8988T (cell line): Measurements from ENCODE around the gene PMP22.
"Not testable (repeated sequence)": the region's sequence is repeated elsewhere in the genome, so short reads cannot be mapped to it uniquely, and the experiment has no call there.

ENCODE experiments used
- DNase-seq: peaks from one replicate; pipeline ENCODE4 v3.0.0; 2011

PMP22 gene

DNA sequence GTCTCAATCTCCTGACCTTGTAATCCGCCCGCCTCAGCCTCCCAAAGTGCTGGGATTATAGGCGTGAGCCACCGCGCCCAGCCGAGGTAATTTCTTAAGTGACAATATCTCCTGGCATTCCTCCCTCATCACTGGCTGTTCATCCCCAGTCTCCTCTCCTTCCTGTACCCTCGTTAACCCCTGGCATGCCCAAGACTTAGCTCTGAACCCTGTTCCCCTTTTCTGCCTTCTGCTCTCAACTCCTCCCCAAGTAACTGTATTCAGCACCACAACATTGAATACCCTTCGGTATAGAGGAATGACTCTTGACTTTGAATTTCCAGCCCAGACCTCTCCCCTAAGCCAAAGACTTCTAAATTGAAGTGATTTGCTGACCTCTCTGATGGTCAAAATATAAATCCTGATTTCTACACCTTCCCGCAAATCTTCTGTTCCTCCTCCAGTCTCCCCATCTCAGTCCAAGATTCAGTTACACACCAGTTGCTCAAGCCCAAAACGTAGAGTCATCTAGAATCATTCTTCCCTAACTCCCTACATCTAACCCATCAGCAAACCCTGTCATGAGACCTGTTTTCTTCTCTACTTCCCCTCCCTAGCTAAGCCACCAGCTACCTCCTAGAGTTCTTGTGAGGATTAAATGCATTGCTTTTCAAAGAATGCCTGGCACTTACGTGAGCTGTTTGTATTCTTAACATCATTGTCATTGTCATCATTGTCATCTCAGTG lies 14.8 kb downstream of the PMP22 start:
- DNase-seq, result no peak

DNA sequence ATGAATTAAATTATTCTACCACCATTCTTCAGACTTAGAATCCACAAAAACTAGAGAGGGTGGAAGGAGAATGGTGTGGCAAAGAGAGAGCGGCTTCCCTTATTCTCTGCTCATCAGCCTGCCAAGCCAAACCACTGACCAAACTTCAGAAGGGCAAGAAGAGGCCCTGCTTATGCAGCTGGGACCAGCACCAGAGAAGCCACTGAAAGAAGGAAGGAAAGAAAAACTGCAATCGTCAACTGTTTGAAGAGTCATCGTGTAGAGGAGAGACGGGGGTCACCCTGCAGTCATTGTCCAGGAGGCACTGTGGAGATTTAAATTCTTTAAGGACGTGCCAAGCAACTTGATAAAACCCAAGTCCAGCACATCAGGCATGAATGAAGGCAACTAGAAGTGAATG lies 15.6 kb downstream of the PMP22 start:
- DNase-seq, result no peak

DNA sequence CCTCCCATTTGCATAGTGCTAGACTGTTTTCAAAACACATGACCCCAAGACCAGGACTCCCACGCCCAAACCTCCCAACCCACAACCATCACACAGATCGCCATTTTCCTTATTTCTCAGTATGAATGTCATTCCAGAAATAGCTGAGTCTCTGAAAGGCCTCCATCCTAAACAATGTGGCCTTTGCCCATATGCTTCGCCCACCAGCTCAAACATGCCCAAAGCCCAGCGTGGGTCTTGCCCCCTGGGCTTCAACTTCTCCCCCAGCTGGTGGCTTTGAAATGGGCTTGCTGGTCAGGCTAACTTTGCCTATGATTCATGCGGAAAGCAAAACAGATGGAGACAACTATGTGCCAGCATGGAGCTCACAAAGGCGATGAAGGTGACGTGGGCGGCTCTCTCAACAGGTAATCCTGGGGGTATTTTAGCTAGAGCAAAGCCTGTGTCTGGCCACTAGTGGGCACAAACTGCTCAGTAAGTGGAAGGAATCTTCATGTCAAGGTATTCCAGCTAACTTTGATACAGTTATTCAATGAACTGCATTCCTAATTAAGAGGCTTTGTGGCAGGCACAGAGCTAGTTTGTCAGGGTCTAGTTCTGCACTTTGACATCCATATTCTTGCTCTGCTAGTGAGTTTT lies 17.1 kb downstream of the PMP22 start:
- DNase-seq, result no peak

DNA sequence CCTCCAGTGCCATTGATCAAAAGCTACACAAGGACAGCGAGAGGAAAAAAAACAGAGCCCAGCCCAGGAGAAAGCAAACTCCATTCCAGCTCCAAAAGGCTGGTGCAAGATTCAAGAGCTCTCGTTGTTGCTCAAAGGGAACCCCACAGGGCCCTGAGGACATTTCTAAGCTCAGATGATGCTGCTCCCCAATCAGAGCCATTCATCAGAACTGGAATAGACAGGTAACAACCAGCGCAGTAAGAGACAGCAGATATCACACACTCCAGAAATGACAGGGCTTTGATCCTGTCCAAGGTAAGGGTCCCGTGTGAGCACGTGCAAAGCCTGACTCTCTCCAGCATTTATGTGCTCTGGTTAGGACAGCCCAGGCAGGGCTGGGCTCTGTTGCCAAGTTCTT lies 20.1 kb downstream of the PMP22 start:
- DNase-seq, result no peak

DNA sequence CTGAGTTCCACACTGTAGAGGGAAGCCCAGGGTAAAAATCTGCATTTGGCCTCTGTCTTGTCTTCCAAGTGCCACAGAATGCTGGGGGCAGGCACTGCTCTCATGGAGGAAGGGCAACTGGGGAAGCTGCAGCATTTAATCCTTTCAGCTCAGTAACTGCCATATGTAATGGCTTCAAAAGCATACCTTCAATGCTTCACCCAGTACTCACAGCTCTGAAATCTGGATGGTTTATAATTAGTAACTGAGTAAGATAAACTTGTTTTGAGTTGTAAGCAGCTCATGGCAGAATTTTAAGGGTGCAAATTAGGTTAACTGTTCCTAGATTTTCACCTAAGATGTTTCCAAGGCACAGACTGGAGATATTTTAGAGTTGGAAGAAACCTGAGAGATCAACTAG lies 24.5 kb downstream of the PMP22 start:
- no peak for DNase-seq

DNA sequence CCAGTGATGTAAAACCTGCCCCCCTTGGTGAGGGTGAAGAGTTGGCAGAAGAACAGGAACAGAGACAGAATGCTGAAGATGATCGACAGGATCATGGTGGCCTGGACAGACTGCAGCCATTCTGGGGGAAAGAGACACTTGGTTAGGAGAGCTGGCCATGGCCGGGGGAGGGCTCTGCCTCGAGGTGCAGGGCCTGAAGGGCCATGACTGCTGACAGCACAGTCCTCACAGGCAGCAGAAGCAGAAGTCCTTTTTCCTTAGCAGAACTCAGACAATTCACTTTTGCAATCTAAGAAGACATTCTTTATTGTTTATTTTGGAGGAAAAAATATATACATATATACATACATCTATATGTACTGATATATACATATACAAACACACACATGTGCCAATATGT lies 25.6 kb downstream of the PMP22 start:
- DNase-seq, result no peak

DNA sequence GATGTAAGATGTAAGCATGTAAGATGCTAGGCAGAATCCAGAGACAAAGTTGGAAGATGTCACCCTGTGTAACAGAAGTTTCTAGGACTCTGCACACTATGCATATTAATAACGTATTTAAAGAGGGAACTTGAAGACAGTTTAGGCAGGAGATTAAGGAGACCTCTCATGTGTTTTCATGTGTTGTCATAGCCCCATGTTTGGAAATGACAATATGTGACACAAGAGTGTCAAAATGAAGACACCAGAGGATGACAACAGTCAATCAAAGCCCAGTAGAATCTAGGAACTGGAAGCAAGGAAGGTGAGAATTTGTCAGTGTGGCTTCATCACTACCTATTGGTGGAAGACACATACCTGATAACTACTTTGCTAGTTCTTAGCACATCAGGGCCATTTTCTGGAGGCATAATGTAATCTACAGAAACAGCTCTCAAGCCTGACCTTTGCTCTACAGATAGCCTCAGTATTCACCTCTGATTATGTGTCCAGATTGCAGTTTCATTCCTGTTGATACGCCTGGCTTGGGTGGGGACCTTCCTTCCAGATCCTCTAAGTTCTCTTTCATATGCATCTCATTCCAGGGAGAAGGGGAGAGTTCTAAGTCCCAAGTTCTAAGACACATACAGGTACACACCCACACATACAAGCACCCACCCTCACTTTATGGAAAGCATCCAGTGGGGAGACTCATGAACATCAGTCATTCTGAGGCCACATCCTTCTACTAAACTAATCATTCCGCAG lies 26.3 kb downstream of the PMP22 start:
- no peak for DNase-seq

DNA sequence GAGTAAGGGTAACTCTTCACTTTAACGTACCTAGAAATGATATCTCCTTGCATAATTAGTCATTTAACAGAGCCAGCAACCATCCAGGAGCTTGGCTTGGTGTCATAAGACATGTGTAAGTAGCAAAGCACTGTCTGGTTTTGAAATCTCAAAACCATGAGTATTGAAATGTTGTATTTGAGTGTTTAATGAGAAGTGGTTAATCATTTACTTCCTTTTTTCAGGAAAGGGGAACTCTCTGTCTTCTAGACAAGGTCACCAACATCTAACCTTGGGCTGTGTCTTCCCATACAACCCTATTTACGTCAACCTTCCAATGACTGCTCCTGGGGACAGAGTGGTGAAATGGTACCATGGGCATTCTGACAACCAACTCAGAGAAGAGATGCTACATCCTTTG lies 27.1 kb downstream of the PMP22 start:
- DNase-seq, result no peak

DNA sequence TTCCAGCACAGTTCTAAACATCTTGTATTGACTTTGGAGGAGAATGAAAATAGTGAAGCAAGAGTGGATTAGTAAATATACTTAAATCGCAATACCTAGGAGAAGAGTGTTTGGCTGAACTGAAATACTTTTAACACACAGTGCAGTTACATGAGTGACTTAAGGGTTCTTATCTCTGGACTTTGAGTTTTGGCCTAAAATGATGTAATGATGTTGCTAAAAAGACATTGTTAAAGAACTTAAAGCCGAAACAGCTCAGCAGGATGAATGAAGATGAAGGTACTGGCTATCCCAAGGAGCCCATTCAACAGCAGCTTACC lies 28.1 kb downstream of the PMP22 start:
- DNase-seq, result no peak

DNA sequence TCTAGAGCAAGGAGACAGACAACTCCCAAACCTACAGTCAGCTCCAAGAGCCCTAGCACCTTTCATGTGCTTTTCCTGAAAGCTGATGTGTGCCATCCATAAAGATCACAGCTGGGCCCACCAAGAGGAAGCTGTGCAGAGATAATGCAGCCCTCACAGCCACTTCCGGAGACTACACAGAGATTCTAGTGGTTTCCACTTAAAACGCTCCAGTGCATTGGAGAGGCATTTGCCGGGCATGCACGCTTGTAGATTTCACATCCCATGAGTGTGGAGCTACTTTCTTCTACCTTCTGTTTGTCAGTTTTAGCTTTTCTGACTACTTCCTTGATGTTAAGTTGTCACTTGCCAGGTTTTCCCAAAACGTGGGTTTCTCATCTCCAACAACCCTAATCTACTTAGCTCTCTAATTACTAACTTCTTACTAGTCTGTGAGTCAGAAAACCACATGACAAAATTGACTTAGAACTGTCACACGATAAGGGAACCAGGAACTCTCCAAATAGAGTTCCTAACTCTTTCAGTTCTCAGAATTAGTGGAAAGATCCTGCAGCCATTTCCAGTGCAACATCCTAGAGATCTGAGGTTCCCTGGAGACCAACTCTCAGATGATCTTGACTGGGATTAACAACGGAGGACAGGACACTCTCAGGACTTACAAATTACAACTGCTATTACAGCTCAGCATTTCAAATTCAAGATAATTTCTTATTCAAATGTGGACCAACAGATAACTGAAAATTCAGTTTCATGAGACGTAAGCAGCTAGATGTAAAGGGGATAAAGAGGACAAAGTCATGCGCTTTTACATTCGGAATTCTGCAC lies 28.6 kb downstream of the PMP22 start:
- no peak for DNase-seq

DNA sequence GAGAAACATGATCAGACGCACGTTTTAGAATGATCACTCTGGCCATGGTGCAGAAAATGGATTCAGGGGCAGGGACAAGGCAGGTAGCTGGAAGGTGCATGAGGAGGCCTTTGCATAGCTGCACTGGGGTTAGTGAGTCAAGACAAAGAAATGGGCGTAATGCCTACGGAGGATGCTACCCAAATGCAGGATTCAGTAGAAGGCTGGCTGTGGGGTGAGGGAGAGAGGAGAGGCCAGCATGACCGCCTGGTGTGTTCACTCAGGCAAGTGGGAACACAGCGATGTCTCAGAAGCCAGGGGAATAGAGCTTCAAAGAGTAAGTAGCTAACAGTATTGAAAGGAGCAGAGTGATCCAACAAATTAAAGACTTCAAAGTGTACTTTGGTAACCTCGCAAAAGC lies 31.2 kb downstream of the PMP22 start:
- no peak for DNase-seq

DNA sequence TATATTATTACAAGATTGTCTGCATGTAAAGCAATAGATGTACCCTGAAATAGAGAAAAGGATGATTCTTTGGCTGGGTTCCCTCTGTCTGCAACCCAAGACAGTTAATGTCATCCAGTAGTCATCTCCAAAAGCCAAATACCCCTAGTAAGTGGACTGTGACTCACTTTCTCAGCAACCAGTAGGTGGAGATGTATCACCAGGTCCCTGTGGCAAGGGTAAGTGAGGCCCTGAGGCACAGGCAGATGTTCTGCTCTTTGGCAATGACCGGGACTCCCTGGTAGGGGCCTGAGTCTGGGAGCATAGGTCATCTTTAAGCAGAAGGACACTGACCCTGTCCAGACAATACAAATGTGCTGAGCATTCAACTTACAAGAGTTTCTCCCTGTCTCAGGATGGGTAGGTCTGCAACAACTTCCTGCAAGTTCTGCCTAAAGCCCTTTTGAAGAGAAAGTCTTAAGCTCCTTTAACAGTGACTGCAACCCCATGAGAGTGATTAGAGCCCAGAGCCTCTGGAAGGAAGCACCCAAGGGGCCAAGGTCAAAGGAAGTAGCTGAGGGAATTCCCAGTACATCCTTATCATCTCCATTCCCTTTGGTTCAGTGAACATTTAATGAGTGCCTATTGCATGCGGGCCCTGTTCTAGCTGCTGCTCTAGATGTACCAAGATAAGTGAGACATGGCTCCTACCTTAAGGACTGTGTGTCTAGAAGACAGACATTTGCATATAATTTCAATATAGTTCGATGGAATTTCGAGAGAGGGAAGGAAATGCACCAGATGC lies 31.9 kb downstream of the PMP22 start:
- peak; percentile 42 for DNase-seq

DNA sequence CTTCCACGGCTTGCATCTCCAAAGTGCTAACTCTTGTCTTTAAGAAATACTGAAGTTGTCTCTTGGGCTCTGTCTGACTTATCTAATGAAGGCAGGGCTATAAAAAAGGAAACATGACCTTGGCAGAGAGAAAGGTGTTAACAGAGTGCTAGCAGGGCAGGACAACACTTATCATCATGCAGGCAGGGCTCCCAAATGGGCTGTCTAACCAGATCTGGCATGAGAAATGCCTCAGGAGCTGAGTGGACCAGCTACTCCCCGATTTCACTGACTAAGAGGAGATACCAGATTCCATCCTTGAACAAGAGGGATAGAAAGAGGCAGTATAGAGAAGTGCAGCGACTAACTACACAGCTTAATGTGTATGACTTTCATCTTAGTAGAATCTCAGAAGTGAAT lies 32.6 kb downstream of the PMP22 start:
- no peak for DNase-seq

DNA sequence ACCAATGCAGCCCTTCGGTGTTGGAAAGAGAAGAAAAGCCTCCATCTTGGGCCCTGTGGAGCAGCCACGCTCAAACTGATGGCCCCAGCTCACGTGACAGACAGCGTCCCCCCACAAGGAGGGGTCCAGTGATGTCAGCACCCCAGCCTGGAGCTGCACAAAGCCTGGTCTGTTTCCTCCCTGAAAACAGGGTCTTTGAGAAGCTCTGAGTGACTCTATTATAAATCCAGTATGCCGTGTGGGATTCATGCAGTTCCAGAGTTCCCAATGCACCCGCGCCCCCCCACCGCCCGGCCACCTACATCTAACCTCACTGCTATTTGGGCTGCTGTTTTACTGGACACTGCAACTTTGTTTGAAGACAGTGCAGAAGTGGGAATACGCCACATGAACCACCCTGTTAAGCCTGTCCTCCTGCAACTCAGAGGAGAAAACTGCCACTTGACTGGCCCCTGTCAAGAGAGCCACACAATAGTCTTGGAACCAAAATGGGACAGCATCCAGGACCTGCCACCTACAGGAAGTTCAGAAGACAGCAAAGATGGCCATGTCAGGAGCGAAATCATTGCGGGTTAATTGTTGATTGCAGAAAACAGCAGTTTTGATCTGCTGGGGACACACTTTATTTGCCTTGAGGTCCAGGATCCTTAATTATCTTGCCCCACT lies 33.1 kb downstream of the PMP22 start:
- no peak for DNase-seq

DNA sequence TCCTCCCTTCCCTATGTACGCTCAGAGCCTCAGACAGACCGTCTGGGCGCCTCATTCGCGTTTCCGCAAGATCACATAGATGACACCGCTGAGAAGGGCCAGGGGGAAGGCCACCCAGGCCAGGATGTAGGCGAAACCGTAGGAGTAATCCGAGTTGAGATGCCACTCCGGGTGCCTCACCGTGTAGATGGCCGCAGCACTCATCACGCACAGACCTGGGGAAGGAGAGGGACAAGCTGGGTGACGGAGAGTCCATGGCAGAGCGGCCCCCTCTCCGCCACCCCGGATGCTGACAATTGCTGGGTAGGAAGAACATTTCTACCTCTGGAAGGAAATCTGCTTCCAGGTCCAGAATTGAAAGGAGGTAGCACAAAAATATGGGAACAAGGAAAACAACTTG lies 34.3 kb downstream of the PMP22 start:
- DNase-seq, result no peak

DNA sequence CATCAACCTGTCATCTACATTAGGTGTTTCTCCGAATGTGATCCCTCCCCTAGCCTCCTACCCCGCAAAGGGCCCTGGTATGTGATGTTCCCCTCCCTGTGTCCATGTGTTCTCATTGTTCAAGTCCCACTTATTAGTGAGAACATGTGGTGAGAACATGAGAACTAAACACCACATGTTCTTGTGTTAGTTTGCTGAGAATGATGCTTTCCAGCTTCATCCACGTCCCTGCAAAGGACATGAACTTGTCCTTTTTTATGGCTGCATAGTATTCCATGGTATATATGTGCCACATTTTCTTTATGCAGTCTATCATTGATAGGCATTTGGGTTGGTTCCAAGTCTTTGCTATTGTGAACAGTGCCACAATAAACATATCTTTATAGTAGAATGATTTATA lies 43.3 kb downstream of the PMP22 start:
- not testable (repeated sequence) for DNase-seq

DNA sequence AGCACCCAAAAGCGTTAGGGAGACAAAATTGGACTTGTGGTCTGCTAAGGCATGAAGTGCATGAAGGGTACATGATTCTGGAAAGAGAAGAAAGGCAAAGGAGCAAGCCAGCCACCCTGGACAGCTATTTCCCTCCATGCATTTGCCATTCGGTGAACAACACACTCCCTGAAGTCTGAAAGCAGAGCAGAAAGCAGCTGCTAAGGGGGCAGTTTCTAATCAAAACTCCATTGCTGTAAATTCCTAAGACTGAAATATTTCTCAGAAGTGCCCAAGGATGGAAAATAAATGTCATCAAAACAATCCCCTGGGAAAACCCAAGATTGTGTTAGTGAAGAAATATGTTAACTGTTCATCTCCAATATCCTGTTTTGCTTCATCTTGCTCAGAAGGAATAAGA lies 44.3 kb downstream of the PMP22 start:
- no peak for DNase-seq

DNA sequence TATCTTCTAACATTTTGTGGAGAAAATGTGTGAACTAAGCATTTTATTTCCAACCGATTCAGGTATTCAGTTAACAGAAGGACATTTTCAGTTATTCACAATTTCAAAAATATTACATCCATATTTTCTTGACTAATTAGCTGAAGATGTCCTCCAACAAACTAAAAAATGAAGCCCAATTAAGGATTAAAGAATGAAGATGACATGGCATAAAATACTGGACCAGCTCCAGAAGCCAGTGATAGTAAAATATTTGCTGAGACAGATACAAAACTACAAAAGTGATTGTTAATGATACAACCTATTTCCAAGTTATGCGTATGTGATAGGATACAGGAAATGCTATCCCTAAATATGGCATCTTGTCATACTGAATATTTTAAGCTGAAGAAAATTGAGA lies 48.6 kb downstream of the PMP22 start:
- no peak for DNase-seq

DNA sequence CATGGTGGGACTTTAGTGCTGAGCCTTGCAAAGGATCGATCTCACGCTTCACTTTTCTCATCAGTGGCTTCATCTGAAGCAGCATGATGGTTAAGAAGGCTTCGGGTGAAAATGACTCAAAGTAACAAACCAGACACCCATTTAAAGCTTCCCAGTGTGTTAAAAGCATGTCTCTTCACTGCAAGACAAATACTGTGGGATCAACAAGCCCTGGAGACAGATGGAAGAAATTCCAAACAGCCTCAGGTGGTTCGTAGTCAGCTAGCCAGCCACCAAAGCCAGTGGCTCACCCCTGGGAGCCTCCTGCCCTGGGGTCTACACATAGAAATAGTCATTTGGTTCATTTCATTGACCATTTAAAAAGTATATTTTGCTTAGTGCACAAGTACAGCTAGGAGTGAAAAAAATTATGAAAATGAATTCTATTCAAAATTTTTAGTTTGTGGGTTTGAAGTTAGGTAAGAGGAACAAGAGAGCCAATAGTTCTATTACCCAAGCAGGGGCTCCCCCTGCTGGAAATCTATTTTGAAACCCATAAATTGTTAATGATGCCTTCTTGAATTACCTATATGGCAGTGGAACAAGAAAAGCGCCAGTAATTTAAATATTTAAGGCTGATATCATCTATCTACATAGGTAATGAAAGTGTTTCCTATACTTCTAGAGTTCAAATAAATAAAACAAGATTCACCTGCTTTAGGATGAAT lies 51.6 kb downstream of the PMP22 start:
- DNase-seq, result no peak

DNA sequence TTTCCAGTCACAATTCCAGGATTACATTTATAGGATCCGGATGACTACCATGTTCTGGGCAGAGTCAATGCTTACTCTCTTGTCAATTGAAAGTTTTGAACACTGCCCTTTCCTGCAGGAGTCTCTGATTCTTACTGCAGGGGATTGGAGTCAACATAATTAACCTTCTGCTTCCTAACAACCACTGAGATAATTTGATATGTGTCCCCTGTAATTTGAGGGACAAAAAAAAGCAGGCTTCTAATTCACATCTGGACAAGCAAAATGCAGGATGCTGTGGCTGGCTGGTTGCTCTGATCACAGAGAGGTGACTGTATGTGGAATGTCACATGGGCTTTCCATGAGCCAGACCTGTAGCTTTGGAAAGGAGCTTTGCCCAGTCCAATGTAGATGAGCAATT lies 54.9 kb downstream of the PMP22 start:
- DNase-seq, result no peak

DNA sequence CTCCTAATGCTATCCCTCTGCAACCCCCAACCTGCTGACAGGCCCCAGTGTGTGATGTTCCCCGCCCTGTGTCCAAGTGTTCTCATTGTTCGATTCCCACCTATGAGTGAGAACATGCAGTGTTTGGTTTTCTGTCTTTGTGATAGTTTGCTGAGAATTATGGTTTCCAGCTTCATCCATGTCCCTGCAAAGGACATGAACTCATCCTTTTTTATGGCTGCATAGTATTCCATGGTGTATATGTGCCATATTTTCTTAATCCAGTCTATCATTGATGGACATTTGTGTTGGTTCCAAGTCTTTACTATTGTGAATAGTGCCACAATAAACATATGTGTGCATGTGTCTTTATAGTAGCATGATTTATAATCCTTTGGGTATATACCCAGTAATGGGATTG lies 62.1 kb downstream of the PMP22 start:
- not testable (repeated sequence) for DNase-seq
